GM18519 (cell line): ENCODE results near the gene NUB1.

Experiments used
- ATAC-seq: cut with Tn5 transposase; IDR thresholded peaks from one replicate; pipeline ENCODE4 v1.9.1; 2021; ENCODE audit warnings: mild to moderate bottlenecking, moderate library complexity; ENCODE audit not compliant: unreplicated experiment, low FRiP score

NUB1 gene

GRCh38 chr7:151312831-151313809, 28.5 kb upstream of the NUB1 start:
- no peak for ATAC-seq

DNA sequence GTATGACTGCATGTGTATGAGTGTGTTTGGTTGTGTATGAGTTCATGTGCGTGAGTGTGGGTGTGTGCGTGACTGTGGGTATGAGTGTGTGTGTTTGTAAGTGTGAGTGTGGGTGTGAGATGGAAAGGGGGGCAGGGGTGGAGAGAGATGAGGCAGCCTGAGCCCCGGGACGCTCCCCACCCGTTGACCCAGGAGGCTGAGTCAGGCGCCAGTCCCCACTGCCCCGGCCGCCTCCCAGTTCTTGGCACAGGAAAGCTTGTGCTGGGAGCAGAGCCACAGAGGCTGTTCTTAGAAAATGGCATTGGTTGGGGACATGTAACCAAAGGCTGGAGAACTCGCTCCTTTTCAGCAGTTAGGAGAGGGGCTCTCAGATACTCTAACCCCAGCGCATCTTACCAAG, 27.8 kb upstream of the NUB1 start:
- ATAC-seq, result no peak

GRCh38 chr7:151314401-151314800, 27.2 kb upstream of the NUB1 start:
- no peak for ATAC-seq

DNA sequence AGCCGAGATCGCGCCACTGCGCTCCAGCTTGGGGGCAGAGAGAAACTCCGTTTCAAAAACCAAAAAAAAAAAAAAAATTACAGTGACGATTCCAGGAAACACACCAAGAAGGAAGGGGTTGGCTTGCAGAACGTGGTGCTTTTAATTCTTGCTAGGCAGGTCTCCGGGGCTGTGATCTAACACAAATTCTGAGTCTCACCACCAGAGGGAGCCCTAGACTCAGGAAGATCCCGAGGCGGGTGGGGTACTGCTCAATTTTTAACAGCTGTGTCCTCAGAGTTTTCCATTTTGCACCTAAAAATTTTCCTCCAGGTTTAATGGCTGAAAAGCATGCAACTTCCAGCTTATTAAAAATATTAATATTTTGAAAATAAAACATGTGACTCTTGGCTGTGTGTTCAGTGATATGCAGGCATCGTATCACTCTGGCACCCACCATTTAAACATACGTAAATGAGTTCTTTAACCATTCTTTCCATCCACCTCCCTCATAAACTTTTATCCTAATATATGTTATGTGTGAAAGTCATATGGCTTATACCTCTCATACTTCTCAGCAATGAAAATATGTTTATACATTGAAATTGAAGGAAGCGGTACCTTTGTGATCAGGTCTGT, 26.5 kb upstream of the NUB1 start:
- ATAC-seq, result no peak

GRCh38 chr7:151316896-151317295, 24.7 kb upstream of the NUB1 start:
- no peak for ATAC-seq

DNA sequence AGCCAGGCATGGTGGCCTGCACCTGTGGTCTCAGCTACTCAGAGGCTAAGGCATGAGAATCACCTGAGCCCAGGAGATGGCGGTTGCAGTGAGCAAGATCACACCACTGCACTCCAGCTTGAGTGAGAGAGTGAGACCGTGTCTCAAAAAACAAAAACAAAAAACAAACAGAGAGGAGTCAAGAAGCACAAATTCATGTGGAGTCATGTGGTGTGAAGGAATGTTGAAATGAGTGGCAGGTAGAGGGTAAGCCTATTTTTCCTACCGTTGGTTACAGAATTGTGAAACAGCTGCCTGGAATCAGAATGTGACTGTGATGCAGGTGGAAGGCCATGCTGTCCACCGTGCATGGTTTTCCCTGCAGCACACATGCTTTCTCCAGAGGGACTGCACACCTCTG, 23.7 kb upstream of the NUB1 start:
- ATAC-seq, result no peak

GRCh38 chr7:151319189-151319588, 22.4 kb upstream of the NUB1 start:
- no peak for ATAC-seq

DNA sequence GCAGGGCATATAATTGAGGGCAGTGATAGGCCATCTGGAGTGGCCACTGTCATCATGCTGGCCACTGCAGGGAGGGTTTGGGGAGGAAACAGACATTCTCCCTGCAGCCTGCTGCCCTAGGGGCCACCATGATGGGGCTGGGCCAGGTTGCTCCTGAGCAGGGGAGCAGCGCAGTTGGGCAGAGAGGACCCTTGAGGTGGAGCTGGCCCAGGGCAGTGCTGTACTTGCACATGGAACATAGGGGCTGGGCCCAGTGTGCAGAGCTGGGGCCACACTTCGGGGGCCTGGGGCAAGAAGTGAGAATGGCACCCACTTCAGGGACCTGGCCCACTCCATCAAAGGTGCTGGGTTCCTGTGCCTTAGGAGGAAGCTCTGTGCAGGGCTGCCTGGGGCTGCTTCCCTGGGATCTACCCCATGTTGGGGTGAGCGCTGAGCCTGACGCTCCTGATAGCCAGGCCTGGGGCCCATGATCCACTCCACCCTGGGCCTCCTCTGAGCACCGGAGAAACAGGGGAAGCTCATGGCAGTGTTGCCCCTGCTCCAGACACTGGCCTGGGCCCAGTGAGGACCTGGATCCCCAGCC, 21.3 kb upstream of the NUB1 start:
- no peak for ATAC-seq

- ATAC-seq, result no peak
These were observed 20.3 kb upstream of the NUB1 start for GRCh38 chr7:151321341-151321740.

- no peak for ATAC-seq
These were observed 18.7 kb upstream of the NUB1 start for GRCh38 chr7:151322906-151323305.

- ATAC-seq, result no peak
These were observed 14.6 kb upstream of the NUB1 start for GRCh38 chr7:151327022-151327421.

GRCh38 chr7:151327659-151328058, 14.0 kb upstream of the NUB1 start:
- no peak for ATAC-seq

GRCh38 chr7:151330181-151330580, 11.4 kb upstream of the NUB1 start:
- ATAC-seq, result no peak

- no peak for ATAC-seq
These were observed 11.0 kb upstream of the NUB1 start for GRCh38 chr7:151330661-151331060.

GRCh38 chr7:151334628-151335027, 7.0 kb upstream of the NUB1 start:
- ATAC-seq, result no peak

DNA sequence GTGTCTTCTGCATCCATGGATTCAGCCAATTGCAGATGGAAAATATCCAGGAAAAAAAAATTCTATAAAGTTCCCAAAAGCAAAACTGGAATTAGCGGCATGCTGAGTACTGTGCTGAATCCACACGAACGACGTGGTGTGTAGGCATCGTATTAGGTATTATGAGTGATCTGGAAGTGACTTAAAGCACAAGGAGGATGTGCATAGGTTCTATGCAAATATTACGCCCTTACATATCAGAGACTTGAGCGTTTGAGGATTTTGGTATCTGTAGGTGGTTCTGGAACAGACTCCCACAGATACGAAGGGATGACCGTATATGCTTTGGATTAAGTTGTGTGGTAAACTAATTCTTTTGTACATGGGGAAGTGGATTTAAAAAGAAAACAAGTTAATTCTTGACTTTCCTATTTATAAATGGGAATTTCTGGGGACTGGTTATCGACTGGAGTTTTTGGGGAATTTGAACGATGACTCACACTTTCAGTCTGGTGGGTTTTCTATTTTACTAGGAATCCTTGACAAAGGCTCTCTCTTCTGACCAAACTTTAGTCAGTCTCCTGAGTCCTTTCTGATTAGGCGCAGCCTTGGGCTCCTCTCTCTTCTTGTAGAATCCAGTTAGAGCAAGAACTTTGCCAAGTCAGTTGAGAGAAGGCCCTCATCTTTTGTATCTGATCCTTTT, 5.4 kb upstream of the NUB1 start:
- no peak for ATAC-seq

DNA sequence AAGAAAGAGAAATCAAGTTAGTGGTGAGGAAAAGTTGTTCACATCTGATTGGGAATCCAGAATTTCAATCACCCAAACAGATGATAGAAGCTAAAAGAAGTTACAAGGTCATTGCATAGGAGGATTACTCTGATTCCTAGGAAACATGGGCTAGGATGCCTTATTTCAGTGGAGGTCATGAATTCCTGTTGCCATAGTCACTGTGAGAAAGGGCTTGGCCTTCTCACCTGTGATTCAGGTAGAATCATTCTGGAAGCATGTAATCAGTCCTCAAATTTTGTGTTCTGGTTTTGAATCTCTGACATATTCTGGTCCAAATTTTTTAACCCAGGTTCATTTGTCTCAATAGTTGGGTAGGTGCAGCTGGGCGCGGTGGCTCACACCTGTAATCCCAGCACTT, 4.3 kb upstream of the NUB1 start:
- ATAC-seq, result no peak

DNA sequence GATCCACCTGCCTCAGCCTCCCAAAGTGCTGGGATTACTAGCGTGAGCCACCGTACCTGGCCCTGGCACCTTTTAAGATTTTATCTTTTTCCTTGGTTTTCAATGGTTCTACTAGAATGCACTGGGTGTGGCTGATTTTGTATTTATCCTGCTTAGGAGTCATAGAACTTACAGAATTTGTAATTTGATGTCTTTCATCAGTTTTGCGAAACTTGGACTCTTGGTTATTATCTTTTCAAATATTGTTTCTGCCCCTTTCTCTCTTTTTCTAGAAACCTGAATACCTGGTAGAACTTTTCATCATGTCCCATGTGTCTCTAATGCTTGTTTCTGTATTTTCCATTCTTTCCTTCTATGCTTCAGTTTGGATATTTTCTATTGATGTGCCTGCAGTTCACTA, 2.8 kb upstream of the NUB1 start:
- ATAC-seq, result no peak

DNA sequence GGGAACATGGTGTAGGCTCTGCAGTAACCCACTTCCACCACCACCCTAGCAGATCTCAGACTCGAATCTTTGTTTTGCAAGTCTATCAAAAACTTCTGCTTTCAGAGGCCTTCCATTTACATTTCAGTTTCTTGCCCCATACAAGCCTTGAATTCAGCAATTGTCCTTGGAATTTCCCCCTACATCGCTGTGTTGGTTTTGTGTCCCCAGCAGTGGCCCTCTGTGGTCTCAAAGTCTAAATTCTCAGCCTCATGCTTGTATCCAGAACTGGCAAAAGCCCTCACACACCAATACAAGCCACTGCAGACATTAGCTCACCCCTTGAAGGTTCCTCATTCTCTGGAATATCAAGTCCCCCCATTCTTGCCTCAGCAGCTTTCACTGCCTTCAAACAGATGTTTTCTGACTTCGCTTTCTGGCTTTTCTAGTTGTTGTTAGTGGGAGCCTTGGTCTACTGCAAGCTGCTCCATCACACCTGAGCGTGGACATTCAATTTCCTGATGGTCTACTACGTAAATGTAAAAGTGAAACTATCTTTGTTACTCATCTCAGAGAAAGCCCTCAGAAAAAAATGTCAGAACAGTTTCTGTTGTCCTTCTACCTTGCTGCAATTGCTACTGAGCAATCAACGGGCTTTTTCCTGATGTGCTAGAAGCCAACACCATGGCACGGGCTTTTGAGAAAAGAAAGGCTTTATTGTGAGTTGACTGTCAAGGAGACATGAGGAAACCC, 1.8 kb upstream of the NUB1 start:
- peak; percentile 38 for ATAC-seq

GRCh38 chr7:151340794-151341356, 737 bp upstream of the NUB1 start:
- ATAC-seq, result no peak
